CD14-positive monocyte (primary cell): ENCODE measurements around the gene MLN. TPM values are rescaled to one million over a fixed set of nuclear protein-coding genes. Genes with fewer than 3 reads are reported as not detected.

Source experiments
- DNase-seq, 3 donors: peaks; one replicate each; pipeline ENCODE4 v3.0.0-alpha.2; 2011 to 2022
- H2AFZ ChIP-seq: 2 replicates; pipeline ENCODE4 v1.6.0; 2012; ENCODE audit warnings: mild to moderate bottlenecking, low read depth, low read length, inconsistent platforms; ENCODE audit not compliant: insufficient read depth, poor library complexity, severe bottlenecking
- H3K27ac ChIP-seq, 2 donors: 1 replicate in 1 of 2; 2 replicates in 1 of 2; pipeline ENCODE4 v1.5.1; 2012 to 2013; ENCODE audit warnings: low read length in 2 of 2, control low read depth in 1 of 2, inconsistent platforms in 1 of 2, low read depth in 1 of 2, mild to moderate bottlenecking in 1 of 2
- H3K27me3 ChIP-seq, 2 donors: one replicate each; pipeline versions ENCODE4 v1.6.0 to v1.6.1; 2011 to 2013; ENCODE audit warnings: low read length in 2 of 2; ENCODE audit not compliant: control insufficient read depth in 2 of 2, insufficient read depth in 2 of 2
- H3K36me3 ChIP-seq, 2 donors: replicated peaks in 1 of 2; 1 replicate in 1 of 2; 2 replicates in 1 of 2; pipeline versions ENCODE4 v1.5.1 to v1.6.1; 2012 to 2013; ENCODE audit warnings: low read length in 2 of 2, control low read depth in 1 of 2, inconsistent platforms in 1 of 2, mild to moderate bottlenecking in 1 of 2; ENCODE audit not compliant: insufficient read depth in 2 of 2, control insufficient read depth in 1 of 2
- H3K4me1 ChIP-seq, 2 donors: 1 replicate in 1 of 2; 2 replicates in 1 of 2; pipeline versions ENCODE4 v1.5.1 to v1.6.1; 2012 to 2013; ENCODE audit warnings: low read length in 2 of 2, control low read depth in 1 of 2, inconsistent platforms in 1 of 2, mild to moderate bottlenecking in 1 of 2, moderate library complexity in 1 of 2; ENCODE audit not compliant: insufficient read depth in 2 of 2, control insufficient read depth in 1 of 2
- H3K4me2 ChIP-seq: replicated peaks from 2 replicates; pipeline ENCODE3; 2012; ENCODE audit warnings: low read length, moderate library complexity, mild to moderate bottlenecking; ENCODE audit not compliant: poor library complexity, severe bottlenecking; ENCODE audit errors: extremely low read depth
- H3K4me3 ChIP-seq, 3 experiments: fragments of 200-600 bp in 1 of 3; sonication (generic) in 1 of 3; replicated peaks in 1 of 3; 1 replicate in 2 of 3; 2 replicates in 1 of 3; pipeline ENCODE4 v1.5.1; 2011 to 2013; ENCODE audit warnings: low read length in 3 of 3, mild to moderate bottlenecking in 3 of 3, control low read depth in 2 of 3, low read depth in 2 of 3, inconsistent platforms in 1 of 3, moderate library complexity in 1 of 3
- H3K79me2 ChIP-seq: 2 replicates; pipeline ENCODE4 v1.6.0; 2012; ENCODE audit warnings: mild to moderate bottlenecking, control low read depth, inconsistent platforms, low read length, moderate library complexity; ENCODE audit not compliant: insufficient read depth
- H3K9ac ChIP-seq: 2 replicates; pipeline ENCODE4 v1.6.0; 2017; ENCODE audit warnings: low read length, mild to moderate bottlenecking; ENCODE audit not compliant: insufficient read depth, poor library complexity, severe bottlenecking
- H3K9me3 ChIP-seq, 2 donors: replicated peaks in 1 of 2; 1 replicate in 1 of 2; 2 replicates in 1 of 2; pipeline versions ENCODE4 v1.5.1 to v1.6.1; 2012 to 2013; ENCODE audit warnings: low read length in 2 of 2, control low read depth in 1 of 2; ENCODE audit not compliant: control insufficient read depth in 1 of 2, insufficient read depth in 1 of 2
- H4K20me1 ChIP-seq: 2 replicates; pipeline ENCODE4 v1.6.0; 2012; ENCODE audit warnings: mild to moderate bottlenecking, low read length, control low read depth, moderate library complexity; ENCODE audit not compliant: insufficient read depth
- H3K27ac Mint-ChIP-seq, 7 donors: one replicate each; pipeline ENCODE4 v1.8.0; 2020; ENCODE audit warnings: mild to moderate bottlenecking in 7 of 7, mixed read lengths in 7 of 7, moderate library complexity in 6 of 7, inconsistent platforms in 2 of 7
- H3K27me3 Mint-ChIP-seq, 3 donors: one replicate each; pipeline ENCODE4 v1.8.0; 2021 to 2022; ENCODE audit warnings: low read depth in 3 of 3, mild to moderate bottlenecking in 3 of 3, mixed read lengths in 3 of 3, moderate library complexity in 3 of 3, inconsistent platforms in 1 of 3
- H3K36me3 Mint-ChIP-seq, 2 donors: one replicate each; pipeline ENCODE4 v1.8.0; 2020; ENCODE audit warnings: mixed read lengths in 2 of 2, inconsistent platforms in 1 of 2, mild to moderate bottlenecking in 1 of 2
- H3K4me1 Mint-ChIP-seq: one replicate; pipeline ENCODE4 v1.8.0; 2020; ENCODE audit warnings: mild to moderate bottlenecking, mixed read lengths
- H3K4me3 Mint-ChIP-seq, 2 donors: one replicate each; pipeline ENCODE4 v1.8.0; 2020; ENCODE audit warnings: mild to moderate bottlenecking in 2 of 2, mixed read lengths in 2 of 2, moderate library complexity in 1 of 2
- H3K9me3 Mint-ChIP-seq, 7 donors: one replicate each; pipeline ENCODE4 v1.8.0; 2020 to 2022; ENCODE audit warnings: mixed read lengths in 7 of 7, mild to moderate bottlenecking in 6 of 7, moderate library complexity in 6 of 7, inconsistent platforms in 2 of 7
- WGBS: methylation state at CpG from one replicate; pipeline ENCODE4 v1.1.5; 2013; ENCODE audit warnings: missing lambda C conversion rate; ENCODE audit not compliant: insufficient coverage; 5-methylcytosine and 5-hydroxymethylcytosine counted together
- intact Hi-C, 2 donors: fragments of 100-400 bp; cut with micrococcal nuclease; formaldehyde crosslinking; loops; one replicate each; pipeline versions ENCODE4 v1.15.0 to v1.15.1; 2023
- polyA plus RNA-seq, 3 donors: library from polyadenylated mRNA; depleted of rRNA in 1 of 3; unstranded in 2 of 3; stranded (reverse) in 1 of 3; fragments of 300-500 nt in 2 of 3; fragments of >200 nt in 1 of 3; fragmentation: Illumina TruSeq in 2 of 3; gene quantifications; 1 replicate in 2 of 3; 2 replicates in 1 of 3; pipeline ENCODE4 v1.2.3, GENCODE V29; 2012 to 2021
- TF ChIP-seq, protein P1 (sequence below): fragments of 200-600 bp; IDR thresholded peaks from one replicate; pipeline ENCODE4 v1.8.0; 2022; ENCODE audit warnings: antibody characterized with exemption, mild to moderate bottlenecking

The MLN gene
- polyA plus RNA-seq, 3 donors = not detected

DNA sequence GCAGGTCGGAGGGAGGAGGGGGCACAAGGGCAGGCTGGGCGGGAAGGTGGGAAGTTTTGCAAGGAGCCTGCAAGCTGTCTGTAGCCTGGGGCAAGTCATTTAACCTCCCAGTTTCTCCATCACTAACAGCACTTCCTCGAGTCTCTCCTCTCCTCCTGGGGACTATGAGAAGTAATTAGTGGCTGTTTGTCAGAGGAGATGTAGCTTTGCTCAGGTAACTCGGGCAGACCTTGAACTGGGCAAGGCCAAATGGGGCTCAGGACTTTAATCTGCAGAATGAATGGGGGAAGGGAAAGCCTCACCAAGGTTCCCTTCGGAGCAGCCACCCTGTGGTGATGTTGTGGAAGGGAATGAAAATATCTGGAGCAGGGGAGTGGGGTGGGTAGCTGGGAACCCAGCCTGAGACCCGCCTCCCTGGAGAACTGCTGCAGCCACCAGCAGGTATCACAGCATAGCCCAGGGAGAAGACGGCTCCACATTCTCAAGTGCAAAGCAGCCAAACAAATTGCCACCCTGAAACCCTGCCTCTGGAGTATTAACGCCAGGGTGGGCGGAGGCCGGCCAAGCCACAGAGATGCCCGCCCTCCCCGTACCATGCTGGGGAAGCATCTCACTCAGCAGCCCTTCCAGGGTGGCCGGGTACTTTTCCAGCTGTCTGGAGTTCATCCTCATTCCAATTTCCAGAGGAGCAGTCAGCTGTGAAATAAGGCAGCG, 8.7 kb downstream of the MLN start:
- H3K27ac Mint-ChIP-seq = peak overlapping the region in 1 of 7 donors; percentile 60
- Histone ChIP-seq H3K36me3 (no peaks in the 10 kb centered on the region), H3K4me2 (no peak overlapping the region), H3K4me1 (no peaks in the 10 kb centered on the region), H4K20me1 (no peaks in the 10 kb centered on the region), H2AFZ (no peak overlapping the region), H3K27me3 (peaks cover 0 to 21% of the 10 kb centered on the region in 2 donors), H3K27ac (no peak overlapping the region), H3K9ac (no peak overlapping the region), H3K79me2 (no peaks in the 10 kb centered on the region), H3K9me3 (no peaks in the 10 kb centered on the region), H3K4me3 (no peak overlapping the region)
- intact Hi-C loops = no loop called here
- H3K4me1 Mint-ChIP-seq = no peaks in the 10 kb centered on the region
- peaks cover 25 to 33% (median 26%) of the 10 kb centered on the region in 3 donors for H3K27me3 Mint-ChIP-seq
- H3K4me3 Mint-ChIP-seq = no peak overlapping the region
- 66% methylated on average over 9 of the region's 14 CpGs for WGBS
- H3K36me3 Mint-ChIP-seq = no peaks in the 10 kb centered on the region
- TF ChIP-seq, protein P1, sequence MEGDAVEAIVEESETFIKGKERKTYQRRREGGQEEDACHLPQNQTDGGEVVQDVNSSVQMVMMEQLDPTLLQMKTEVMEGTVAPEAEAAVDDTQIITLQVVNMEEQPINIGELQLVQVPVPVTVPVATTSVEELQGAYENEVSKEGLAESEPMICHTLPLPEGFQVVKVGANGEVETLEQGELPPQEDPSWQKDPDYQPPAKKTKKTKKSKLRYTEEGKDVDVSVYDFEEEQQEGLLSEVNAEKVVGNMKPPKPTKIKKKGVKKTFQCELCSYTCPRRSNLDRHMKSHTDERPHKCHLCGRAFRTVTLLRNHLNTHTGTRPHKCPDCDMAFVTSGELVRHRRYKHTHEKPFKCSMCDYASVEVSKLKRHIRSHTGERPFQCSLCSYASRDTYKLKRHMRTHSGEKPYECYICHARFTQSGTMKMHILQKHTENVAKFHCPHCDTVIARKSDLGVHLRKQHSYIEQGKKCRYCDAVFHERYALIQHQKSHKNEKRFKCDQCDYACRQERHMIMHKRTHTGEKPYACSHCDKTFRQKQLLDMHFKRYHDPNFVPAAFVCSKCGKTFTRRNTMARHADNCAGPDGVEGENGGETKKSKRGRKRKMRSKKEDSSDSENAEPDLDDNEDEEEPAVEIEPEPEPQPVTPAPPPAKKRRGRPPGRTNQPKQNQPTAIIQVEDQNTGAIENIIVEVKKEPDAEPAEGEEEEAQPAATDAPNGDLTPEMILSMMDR = no peak
- no peak for DNase-seq
- H3K9me3 Mint-ChIP-seq = no peaks in the 10 kb centered on the region

- no peak for DNase-seq
- Histone ChIP-seq H3K4me2 (no peak overlapping the region), H3K27me3 (peaks cover 0 to 21% of the 10 kb centered on the region in 2 donors), H3K4me3 (no peak overlapping the region), H2AFZ (no peak overlapping the region), H3K36me3 (no peaks in the 10 kb centered on the region), H3K9ac (no peak overlapping the region), H3K27ac (no peak overlapping the region), H3K4me1 (peaks cover 4 to 10% of the 10 kb centered on the region in 2 donors), H4K20me1 (no peaks in the 10 kb centered on the region), H3K79me2 (peaks cover 12% of the 10 kb centered on the region), H3K9me3 (no peaks in the 10 kb centered on the region)
- Mint-ChIP-seq H3K4me1 (peaks cover 6% of the 10 kb centered on the region), H3K9me3 (peaks cover 0 to under 1% (median 0%) of the 10 kb centered on the region in 7 donors), H3K27ac (no peak overlapping the region), H3K27me3 (peaks cover 15 to 24% (median 24%) of the 10 kb centered on the region in 3 donors), H3K4me3 (no peak overlapping the region), H3K36me3 (no peaks in the 10 kb centered on the region)
- TF ChIP-seq, protein P1 = no peak
- WGBS = 86% methylated on average over 7 of the region's 10 CpGs
- intact Hi-C loops = no loop called here
These were observed 10.8 kb downstream of the MLN start for GRCh38 chr6:33792981-33793380.
